ENCODE results near the gene RABIF.

RABIF gene

DNA sequence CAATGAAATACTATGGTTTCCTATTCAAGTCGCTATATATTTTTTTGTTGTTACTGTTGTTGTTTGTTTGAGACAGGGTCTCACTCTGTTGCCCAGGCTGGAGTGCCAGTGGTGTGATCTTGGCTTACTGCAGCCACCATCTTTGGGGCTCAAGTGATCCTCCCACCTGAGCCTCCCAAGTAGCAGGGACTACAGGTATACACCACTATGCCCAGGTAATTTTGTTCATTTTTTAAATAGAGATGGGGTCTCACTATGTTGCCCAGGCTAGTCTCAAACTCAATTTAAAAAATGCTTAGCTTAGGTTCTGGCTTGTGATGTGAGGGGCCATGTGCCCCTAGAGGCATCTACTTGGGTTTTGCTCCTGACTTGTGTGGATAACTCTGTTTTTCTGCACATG, 9.8 kb downstream of the RABIF start:
- no peak for DNase-seq (ENCODE audit: low read depth in 1 of 2, low spot score in 1 of 2)

DNA sequence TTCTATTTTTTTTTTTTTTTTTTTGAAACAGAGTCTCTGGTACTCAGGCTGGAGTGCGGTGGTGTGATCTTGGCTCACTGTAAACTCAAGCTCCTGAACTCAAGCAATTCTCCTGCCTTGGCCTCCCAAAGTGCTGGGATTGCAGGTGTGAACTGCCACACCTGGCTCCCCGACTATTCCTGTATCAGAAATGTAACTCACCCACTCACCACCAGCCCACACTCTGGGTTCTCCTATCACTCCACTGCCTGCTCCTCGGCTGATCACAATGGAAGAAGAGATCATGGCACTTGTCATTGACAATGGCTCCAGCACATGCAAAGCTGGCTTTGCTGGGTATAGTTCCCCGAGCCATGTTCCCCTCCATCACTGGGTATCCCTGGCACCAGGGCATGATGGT, 15.9 kb downstream of the RABIF start:
- DNase-seq (ENCODE audit: low read depth in 1 of 2, low spot score in 1 of 2), result no peak

DNA sequence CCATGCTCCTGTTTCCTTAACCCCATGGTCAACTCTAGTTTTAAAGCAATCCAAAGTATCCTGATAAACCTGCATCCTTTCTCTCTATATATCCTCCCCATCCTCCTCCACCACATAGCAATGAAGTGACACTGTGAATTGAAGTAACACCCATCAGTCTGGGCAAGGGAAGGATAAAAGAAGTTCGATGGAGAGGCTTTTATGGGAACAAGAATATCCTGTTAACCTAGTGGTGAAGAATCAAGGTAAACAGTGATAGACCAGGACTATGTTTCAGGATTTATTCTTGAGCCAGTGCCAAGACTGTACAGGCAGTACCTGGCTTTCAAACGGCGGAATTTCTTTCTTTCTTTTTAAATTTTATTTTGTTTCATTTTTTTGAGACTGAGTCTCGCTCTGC, 17.6 kb downstream of the RABIF start:
- no peak for DNase-seq (ENCODE audit: low read depth in 1 of 2, low spot score in 1 of 2)

DNA sequence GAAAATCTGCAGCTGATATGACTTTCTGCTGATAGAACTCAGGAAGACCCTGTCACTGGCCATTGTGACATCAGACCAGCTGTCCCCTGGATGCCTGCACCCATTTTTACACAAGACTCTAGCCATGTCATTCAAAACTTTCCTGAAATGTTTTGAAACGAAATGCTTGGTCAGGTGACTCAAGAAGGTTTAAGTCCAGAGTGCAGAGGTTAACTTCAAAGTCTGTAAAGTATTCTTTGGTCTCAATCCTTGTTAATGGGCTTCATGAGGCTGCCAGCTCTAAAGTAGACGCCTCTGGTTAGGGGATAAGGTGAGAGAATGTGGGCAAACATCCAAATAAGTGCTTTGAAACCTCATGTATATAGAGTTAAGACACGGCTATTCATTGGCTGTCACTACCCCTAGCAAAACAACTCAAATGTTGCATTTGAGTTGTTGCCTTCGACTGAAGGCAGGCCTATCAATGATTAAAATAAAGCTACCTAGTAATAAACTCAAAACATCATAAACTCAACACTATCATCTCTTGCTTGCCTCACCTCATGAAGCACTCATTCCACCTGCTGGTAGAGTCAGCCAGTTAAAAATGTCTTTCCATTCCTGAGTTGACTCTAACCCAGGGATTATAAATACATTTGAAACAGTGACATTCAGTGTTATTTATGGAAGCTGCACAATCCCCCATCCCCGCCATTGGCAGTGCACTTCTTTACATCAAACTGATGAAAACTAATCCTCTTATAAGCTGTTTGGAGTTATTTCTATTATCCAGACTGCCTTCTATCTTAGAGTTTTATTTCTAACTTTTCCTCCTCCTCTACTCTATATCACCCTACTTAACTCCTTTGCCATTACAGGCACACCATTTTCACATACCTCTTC, 26.0 kb downstream of the RABIF start:
- DNase-seq (ENCODE audit: low read depth in 1 of 2, low spot score in 1 of 2), result no peak

DNA sequence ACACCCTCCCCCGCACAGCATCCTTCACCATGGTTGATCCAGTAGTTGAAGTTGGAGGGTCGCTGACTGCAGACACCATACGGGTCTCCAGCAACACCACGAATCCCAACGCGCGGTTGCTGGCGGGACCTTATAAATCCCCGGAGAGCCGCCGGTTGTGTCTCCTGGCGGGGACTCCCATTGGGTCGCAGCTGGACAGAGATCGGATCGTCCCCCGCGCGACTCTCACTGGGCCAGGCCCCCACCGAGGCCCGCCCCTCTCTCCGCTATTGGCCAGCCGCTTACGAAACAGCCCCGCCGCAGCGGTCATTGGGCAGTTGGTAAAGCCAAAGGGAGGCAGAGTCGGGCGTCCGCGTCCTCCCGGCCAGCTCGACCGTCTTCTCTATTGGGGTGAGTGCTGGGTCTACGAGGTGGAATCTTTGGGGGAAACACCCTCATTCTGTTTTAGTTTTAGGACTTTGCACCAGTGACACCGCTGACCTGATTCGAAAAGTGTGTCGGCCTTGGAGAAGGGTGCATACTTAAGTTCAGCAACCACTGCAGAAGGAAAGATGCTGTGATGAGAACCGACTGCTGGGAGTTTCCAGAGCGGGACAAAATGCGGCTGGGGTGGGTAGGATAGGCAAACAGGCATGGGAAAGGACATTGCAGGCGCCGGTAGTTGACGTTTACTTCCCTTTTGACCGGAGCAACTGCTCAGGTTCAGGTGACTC, 27.4 kb downstream of the RABIF start:
- DNase-seq (ENCODE audit: low read depth in 1 of 2, low spot score in 1 of 2), result no peak

DNA sequence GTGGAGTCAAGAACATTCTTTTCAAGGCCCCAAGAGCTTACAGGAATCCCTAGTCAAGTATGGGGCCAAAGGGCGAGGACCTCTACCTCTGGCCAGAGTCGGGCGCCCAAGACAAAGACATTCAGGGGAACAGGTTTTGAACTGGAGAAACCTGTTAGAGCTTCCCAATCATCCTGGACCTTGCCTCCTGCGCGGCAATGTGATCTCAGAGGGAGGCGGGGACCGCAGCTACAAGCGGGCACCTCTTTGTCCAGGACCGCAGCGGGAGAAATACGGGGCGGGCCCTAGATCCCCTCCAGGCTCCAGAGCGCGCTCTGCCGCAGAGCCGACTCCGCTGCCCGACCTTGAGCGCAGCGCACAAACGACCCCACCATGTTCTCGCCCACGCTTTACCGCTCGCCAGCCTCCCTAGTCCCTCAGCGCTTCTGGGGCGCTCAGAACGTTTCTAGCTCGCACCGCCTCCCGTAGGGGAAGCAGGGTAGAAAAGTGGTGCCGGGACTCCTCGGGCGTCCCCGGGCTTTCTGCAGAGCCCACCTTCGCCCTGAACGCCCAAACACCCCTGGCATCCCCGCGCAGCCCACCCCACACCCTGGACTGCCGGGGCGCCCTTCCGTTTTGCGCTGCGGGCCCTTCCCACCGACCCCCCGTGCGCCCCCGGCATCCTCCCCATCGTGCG, 28.1 kb downstream of the RABIF start:
- no peak for DNase-seq (ENCODE audit: low read depth in 1 of 2, low spot score in 1 of 2)

DNA sequence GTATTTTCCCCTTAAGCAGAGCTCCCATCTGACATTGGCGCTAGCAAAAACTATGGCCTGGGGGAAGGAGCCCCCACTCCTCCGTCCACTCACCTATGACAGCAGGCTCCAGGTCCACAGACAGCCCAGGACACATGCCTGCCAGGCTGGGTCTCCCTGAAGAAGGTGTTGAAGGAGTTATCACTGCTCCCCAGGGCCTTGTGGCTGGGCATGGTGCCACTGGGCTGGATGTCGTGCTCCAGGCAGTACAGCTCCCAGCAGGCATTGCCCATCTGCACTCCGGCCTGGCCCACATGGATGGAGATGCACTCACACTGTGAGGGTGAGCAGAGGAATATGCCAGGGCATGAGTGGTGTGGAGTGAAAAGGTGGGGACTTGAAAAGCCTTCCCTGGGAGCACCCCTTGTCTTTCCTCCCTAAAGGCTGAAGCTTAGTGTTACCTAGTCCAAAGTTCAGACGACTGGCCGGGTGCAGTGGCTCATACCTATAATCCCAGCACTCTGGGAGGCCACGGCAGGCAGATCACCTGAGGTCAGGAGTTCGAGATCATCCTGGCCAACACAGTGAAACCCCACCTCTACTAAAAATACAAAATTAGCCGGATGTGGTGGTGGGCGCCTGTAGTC, 30.0 kb downstream of the RABIF start:
- DNase-seq (ENCODE audit: low read depth in 1 of 2, low spot score in 1 of 2), result no peak

DNA sequence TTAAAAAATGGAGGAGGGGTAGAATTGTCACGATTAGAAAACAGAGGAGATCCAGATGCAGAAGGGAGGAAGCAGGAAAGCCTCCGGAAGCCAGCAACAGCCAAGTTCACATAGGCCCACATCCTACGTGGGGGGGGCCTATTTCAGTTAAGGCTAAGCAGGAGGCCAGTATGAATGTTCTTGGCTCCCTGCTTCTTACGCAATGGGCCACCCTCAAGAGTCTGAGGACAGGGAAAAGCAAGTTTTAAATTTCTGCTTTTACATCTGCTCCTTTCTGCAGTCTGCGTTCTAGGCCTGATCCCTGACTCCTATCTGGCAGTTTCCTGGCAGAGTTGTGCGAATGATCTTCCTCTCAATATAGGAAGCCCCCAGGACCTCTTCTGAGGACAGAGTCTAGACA, 30.6 kb downstream of the RABIF start:
- DNase-seq (ENCODE audit: low read depth in 1 of 2, low spot score in 1 of 2), result no peak

DNA sequence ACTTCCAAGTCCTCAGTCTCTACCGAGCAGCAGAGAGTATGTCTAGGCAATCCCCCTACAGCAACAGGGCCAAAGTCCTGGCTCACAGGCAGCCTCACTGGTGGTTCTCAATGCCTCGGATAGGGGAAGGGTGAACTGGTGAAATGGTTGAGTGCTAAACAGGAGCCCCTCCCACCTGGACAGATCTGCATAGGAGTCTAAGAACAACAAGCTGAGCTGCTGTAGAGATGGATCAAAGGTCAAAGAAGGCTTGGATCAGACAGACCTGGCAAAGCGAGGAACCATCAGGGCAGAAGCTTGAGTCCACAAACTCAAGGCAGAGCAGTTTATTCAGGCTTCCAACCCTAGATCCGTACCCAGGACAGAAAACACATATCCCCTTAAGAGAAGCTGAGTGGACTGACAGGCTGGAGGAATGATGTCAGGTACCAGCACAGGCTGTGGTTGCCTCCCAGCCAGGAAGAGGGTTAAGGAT, 31.8 kb downstream of the RABIF start:
- no peak for DNase-seq (ENCODE audit: low read depth in 1 of 2, low spot score in 1 of 2)

DNA sequence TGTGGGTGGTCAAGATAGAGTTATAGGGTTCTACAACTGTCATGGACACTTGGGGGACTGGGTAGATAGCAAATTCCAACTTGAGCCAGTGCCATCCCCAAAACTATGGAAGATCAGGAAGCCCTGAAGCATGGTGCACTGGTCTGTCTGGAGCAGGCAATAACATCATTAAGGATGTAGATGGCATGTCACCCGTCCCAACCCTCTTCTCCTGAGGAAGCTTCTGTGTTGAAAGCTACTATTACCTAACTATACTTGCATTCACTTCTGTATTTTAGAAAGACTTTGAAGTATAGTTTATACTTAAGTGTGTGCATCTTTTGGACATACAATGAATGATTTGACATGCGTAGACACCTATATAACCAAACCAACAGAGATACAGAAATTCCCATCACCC, 32.9 kb downstream of the RABIF start:
- no peak for DNase-seq (ENCODE audit: low read depth in 1 of 2, low spot score in 1 of 2)

DNA sequence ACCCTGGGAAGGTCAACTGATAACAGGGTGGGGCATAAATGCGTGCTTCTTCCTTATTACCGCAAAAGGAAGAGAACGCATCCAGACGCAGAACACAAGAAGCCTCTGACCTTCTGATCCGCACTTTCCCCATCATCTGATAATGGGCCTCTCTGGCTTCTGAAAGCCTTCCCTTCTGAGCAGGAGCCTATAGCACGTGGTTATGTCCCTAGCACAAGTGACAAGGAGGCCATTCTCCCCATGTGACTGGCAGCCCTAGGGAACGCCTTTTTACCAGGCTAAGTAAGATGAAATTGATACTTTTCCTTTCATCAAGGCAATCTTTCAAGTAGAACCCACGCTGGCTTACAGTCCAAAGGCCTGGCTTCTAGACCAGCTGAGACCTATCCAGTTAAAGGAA, 34.2 kb downstream of the RABIF start:
- DNase-seq (ENCODE audit: low read depth in 1 of 2, low spot score in 1 of 2), result no peak

DNA sequence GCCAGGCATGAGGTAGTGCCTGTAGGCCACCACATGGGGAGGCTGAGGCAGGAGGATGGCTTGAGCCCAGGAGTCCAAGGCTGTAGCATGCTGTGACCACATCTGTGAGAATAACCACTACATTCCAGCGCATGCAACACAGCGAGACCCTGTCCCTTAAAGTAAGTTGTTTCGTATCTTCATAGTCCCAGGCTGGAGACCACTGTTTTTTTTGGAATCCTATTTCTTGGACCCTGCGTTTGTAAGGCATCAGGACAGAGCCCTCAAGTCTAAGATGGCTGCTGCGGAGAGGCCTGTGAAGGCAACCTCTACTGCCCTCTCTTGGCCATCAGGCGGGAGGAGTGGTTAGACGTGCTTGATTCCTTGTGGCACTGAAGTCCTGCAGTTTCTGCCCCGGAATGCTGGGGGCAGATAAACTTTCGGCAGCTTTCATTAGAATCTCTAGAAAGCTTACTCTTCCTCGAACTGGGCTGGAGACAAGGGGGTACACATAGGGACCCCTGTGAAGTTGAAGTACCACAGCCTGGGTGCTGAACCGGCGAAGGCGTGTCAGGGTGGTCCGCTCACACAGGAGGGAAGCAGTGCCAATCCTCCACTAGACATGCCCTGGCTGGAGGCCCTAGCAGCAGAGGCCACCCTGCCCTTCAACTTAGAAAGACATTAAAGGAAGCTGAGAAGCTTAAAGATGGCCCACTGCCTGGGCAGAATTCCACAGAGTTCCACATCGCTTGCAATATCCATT, 36.6 kb downstream of the RABIF start:
- no peak for DNase-seq (ENCODE audit: low read depth in 1 of 2, low spot score in 1 of 2)

DNA sequence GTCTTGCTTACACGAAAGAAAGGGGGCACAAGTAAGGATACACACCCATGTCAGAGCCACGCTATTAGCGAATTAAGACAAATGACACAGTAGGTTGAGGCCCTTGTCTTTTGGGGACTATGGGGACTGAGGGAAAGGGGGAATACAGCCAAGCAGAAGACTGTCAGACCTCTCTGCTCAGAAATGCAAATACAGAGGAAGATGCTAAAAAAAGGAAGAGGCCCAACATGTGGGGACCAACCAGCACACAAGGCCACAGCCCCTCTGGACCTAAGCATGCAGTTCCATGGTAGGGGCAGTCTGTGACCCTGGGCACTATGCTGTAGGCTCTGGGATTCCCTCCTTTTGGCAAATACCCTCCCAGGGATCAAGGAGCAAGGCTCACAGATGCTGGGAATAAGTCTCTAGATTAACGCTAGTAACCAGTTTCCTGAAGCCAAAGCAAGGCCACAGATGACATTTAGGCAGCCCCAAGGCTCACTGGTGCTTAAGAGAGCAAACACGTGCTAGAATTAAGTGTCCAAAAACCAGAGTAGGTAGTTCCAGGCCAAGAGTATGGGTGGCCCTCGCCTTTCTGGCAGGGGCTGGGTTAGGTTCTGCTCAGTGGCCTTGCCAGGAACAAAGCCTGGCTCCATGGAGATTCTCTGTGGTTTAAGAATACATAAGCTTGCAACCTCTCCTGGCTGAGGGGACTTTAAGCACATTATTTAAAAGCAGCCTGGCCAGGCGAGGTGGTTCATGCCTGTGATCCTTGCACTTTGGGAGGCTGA, 38.2 kb downstream of the RABIF start:
- DNase-seq (ENCODE audit: low read depth in 1 of 2, low spot score in 1 of 2), result no peak

DNA sequence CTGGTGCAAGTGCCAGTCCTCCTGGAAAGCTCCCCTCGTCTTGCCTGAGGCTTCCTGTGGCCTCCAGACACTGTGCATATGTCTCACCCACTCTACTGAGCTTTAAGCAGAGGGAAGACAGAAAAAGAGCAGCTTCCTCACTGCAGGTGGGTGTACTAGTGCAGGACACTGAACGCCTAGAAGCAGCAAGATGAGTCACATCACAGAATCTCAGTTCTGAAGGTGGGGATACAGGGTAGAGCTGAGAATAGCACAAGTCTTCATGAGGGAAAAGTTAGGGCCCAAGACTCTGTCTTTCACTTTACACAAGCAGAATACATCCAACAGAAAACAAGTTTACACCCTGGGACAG, 40.8 kb downstream of the RABIF start:
- no peak for DNase-seq (ENCODE audit: low read depth in 1 of 2, low spot score in 1 of 2)

DNA sequence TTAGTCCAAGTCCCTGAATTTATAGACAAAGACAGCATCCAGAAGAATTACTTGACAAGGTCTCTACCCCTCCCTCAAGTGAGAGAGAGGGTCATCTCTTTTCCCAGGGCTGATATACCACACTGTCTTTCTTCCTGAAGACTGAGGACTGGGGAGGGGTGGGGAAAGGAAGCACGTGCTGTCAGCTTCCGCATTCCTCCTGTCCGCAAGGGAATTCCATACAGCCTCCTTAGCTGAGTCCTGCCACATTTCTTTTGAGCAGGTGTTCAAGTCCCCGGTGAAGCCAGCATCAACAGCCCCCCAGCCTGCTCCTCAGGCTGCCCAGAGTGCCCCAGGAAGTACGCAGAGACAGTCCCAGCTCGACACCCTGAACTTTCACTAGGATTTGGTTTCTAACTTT, 44.0 kb downstream of the RABIF start:
- DNase-seq (ENCODE audit: low read depth in 1 of 2, low spot score in 1 of 2), result no peak

DNA sequence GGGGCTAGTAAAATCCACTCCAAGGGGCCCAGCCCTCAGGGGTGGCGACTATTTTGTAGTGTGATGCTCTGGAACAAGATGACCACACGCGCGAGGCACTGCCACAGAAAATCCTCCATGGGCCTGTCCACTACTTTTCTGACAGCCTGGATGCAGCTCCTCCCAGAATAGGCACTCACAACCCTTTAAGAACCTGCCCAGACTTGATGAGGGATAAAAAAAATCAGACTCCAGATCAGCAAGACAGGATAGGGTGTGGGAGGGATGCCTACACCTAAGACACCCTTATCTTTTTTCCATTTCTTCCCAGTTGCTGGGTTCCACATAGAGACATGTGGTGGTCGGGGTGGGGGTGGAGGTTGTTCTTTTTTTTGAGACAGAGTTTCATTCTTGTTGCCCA, 44.7 kb downstream of the RABIF start:
- no peak for DNase-seq (ENCODE audit: low read depth in 1 of 2, low spot score in 1 of 2)

DNA sequence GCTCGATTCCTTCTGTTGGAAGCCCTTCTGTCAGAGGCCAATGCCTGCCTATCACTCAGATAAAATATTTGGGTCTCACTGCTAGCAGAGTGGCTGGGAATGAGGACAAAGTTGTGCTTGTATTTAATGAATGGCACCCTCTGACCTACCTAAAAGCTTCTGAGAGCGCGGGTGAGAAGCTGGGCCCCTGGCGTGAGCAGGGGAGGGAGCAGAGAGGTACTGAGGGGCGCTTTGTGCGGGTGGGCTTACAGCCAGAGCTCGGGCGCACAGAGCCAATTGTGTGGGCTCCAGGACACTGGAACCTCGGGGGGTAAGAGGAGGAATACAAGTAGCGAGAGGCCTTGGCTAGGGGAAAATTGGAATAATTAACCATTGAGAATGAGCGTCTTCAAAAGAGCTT, 45.9 kb downstream of the RABIF start:
- no peak for DNase-seq (ENCODE audit: low read depth in 1 of 2, low spot score in 1 of 2)

DNA sequence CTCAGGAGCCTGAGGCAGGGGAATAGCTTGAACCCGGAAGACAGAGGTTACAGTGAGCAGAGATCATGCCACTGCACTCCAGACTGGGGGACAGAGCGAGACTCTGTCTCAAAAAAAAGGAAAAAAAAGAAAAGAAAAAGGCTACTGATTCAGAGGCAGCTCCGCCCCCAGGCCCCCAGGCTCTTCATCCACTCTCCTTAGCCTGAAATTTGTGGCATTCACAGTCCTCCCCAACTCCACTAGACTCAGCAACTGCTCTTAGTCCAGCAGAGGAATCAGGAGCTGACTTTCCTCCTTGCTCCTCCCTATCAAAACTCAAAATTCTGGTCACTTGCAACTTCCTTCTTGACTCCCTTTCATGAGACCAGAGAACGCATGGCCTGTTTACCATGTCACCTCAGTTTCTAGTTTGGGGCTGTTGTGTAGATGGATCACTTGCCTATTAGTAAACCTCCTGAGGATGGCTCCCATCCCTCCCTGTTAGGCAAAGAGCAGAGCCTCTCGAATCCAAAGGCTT, 51.1 kb downstream of the RABIF start:
- DNase-seq (ENCODE audit: low read depth in 1 of 2, low spot score in 1 of 2), result no peak

DNA sequence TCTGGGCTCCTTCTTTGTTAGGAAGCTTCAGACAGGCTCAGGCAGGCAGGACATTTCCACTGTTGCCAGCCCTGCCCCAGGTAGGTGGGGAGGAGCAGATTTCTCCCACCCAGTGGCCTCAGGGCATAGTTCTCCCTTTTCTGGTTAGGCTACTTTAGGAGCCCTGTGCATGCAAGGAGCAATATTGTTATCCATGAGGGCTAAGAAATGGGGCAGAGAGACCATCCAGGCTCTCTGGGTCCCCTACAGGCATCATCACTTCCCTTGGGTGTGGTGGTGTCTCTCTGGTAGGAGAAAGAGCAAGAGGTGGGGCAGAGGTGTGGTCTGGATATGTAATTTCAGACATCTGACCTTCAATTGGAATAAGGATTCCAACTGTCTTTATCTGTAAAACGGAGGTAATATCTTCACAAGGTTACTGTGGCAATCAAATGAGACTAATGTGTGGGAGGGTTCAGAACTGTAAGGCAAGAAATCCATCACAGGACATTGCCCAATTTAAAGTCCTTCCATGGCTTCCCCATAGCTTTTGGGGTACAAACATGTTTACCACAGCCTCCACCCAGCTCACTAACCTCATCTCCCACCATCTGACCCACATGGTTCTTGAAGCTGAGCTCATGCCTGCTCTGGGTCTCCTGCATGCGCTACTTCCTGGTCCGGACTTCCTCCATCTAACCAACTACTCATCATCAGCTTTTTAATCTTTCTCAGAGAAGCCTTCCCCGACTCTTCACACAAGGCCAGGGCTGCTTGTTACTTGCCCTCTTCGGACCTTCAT, 52.1 kb downstream of the RABIF start:
- no peak for DNase-seq (ENCODE audit: low read depth in 1 of 2, low spot score in 1 of 2)

All from stimulated activated CD4-positive, alpha-beta T cell treated with anti-CD3 and anti-CD28 coated beads, Interleukin-15, amount 100 ng/mL, for 1 hour (primary cell).